Inflammatory macrophage treated with lipopolysaccharide for 4 hours (primary cell): ENCODE data around the gene KPNA4.

Experiments used
- DNase-seq: peaks from one replicate; pipeline ENCODE4 v3.0.0-alpha.2; 2020

The KPNA4 gene

DNA sequence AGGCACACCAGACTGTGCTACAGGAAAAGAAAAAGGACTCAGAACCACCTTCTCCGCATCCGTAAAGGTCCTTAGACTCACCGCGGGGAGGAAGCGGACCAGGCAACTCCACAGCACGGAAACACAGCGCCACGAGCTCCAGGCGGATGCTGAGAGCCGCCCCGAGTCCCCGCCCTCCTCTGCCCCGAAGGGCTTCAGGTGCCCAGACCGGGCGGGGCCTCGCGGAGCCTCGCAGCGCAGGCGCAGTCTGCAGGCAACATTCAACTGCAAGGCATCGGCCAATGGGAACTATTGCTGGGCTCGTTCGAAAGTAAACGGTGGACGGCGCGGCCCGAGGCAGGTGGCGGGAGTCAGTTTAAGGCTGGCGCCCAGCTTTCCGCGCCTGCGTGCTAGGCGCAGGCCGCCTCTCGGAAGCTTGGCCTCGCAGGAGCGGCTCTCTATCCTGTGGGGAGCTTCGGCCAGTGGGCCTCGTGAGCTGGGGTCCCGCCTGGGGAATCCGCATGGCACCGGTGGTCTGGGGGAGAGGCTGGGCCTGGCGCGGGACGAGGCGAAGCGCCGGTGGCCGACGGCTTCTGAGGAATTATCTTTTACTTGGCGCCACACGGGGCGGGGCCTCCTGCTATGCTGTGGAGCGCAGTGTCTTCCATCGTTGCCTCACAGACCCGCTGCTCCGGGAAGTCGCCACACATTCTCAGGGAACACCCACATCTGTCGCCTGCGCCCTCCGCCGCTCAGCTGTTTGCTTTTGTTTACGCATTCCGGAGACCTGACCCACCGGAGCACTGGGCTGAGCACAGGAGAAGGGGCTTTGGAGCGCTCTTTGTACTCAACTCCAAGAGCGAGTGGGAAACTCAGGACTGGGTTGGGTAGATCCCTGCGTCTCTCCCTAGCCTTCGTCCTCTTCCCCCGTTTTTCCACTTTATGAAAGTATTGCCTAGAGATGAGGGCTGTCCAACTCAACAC is 115.5 kb downstream of the KPNA4 start, which contains the start of gene TRIM59:
TSS of gene TRIM59 (minus strand) at position 151 of the 963 bp plus-strand sequence. CDS start 10,603 bp downstream, outside the sequence.
- DNase-seq, result peak; percentile 94

- DNase-seq, result peak; percentile 36
Measured at GRCh38 chr3:160448845-160449635, 116.3 kb downstream of the KPNA4 start.

- peak; percentile 25 for DNase-seq
Measured at GRCh38 chr3:160447544-160447943, 117.8 kb downstream of the KPNA4 start.

- no peak for DNase-seq
Measured at GRCh38 chr3:160446522-160447056, 118.8 kb downstream of the KPNA4 start.

- DNase-seq, result no peak
Measured at GRCh38 chr3:160445854-160446253, 119.5 kb downstream of the KPNA4 start.
